ENCODE measurements around the gene SLC25A33. TPM values are rescaled to one million over a fixed set of nuclear protein-coding genes. Genes with fewer than 3 reads are reported as not detected.
"Not testable (repeated sequence)": the region's sequence is repeated elsewhere in the genome, so short reads cannot be mapped to it uniquely, and the experiment has no call there.

SLC25A33 gene
- total and polyA plus RNA-seq, 2 donors = 4.6 to 5.8 TPM

GRCh38 chr1:9569267-9569666 is 30.0 kb downstream of the SLC25A33 start:
- H3K9me3 ChIP-seq (ENCODE audit: control insufficient read depth in 2 of 2, insufficient read depth in 1 of 2, low read length in 1 of 2) = no peaks in the 10 kb centered on the region
- DNase-seq (ENCODE audit: low read depth in 6 of 9, low spot score in 9 of 9) = no peak
- no peak overlapping the region for H3K4me3 ChIP-seq (ENCODE audit: low read length in 2 of 2)
- WGBS = 97% methylated on average over 1 of the region's 1 CpG
- no peaks in the 10 kb centered on the region for H3K4me1 ChIP-seq (ENCODE audit: control insufficient read depth in 2 of 2, insufficient read depth in 2 of 2, low read length in 2 of 2)
- H3K27me3 ChIP-seq (ENCODE audit: control insufficient read depth in 2 of 2, insufficient read depth in 1 of 2, low read length in 1 of 2) = no peaks in the 10 kb centered on the region
- H3K27ac ChIP-seq (ENCODE audit: low read depth in 1 of 2, low read length in 1 of 2) = no peak overlapping the region
- peaks cover 11% of the 10 kb centered on the region in 2 donors for H3K36me3 ChIP-seq (ENCODE audit: control insufficient read depth in 2 of 2, insufficient read depth in 2 of 2, low read length in 1 of 2)

GRCh38 chr1:9570886-9571529 is 31.7 kb downstream of the SLC25A33 start:
- H3K36me3 ChIP-seq (ENCODE audit: control insufficient read depth in 2 of 2, insufficient read depth in 2 of 2, low read length in 1 of 2) = peaks cover 6 to 10% of the 10 kb centered on the region in 2 donors
- WGBS = 98% methylated on average over 16 of the region's 16 CpGs

GRCh38 chr1:9573723-9574122 is 34.5 kb downstream of the SLC25A33 start:
- Histone ChIP-seq H3K27me3 (ENCODE audit: control insufficient read depth in 2 of 2, insufficient read depth in 1 of 2, low read length in 1 of 2) (no peaks in the 10 kb centered on the region), H3K27ac (ENCODE audit: low read depth in 1 of 2, low read length in 1 of 2) (no peak overlapping the region), H3K9me3 (ENCODE audit: control insufficient read depth in 2 of 2, insufficient read depth in 1 of 2, low read length in 1 of 2) (no peaks in the 10 kb centered on the region), H3K36me3 (ENCODE audit: control insufficient read depth in 2 of 2, insufficient read depth in 2 of 2, low read length in 1 of 2) (peaks cover 8 to 19% of the 10 kb centered on the region in 2 donors), H3K4me1 (ENCODE audit: control insufficient read depth in 2 of 2, insufficient read depth in 2 of 2, low read length in 2 of 2) (no peaks in the 10 kb centered on the region), H3K4me3 (ENCODE audit: low read length in 2 of 2) (no peak overlapping the region)
- DNase-seq (ENCODE audit: low read depth in 6 of 9, low spot score in 9 of 9) = peak in 2 of 9 donors; percentile 48 to 70
- WGBS = 97% methylated on average over 2 of the region's 2 CpGs

More at GRCh38 chr1:9570886-9571529, 31.7 kb downstream of the SLC25A33 start:
- H3K27ac ChIP-seq (ENCODE audit: low read depth in 1 of 2, low read length in 1 of 2); H3K9me3 ChIP-seq (ENCODE audit: control insufficient read depth in 2 of 2, insufficient read depth in 1 of 2, low read length in 1 of 2); H3K4me3 ChIP-seq (ENCODE audit: low read length in 2 of 2); H3K27me3 ChIP-seq (ENCODE audit: control insufficient read depth in 2 of 2, insufficient read depth in 1 of 2, low read length in 1 of 2); H3K4me1 ChIP-seq (ENCODE audit: control insufficient read depth in 2 of 2, insufficient read depth in 2 of 2, low read length in 2 of 2); DNase-seq (ENCODE audit: low read depth in 6 of 9, low spot score in 9 of 9): not testable (repeated sequence)

GRCh38 chr1:9575486-9575885 is 36.2 kb downstream of the SLC25A33 start:
- Histone ChIP-seq H3K27ac (ENCODE audit: low read depth in 1 of 2, low read length in 1 of 2) (no peak overlapping the region), H3K4me3 (ENCODE audit: low read length in 2 of 2) (no peak overlapping the region), H3K4me1 (ENCODE audit: control insufficient read depth in 2 of 2, insufficient read depth in 2 of 2, low read length in 2 of 2) (no peaks in the 10 kb centered on the region), H3K36me3 (ENCODE audit: control insufficient read depth in 2 of 2, insufficient read depth in 2 of 2, low read length in 1 of 2) (peaks cover 20 to 32% of the 10 kb centered on the region in 2 donors), H3K27me3 (ENCODE audit: control insufficient read depth in 2 of 2, insufficient read depth in 1 of 2, low read length in 1 of 2) (no peaks in the 10 kb centered on the region), H3K9me3 (ENCODE audit: control insufficient read depth in 2 of 2, insufficient read depth in 1 of 2, low read length in 1 of 2) (no peaks in the 10 kb centered on the region)
- no peak for DNase-seq (ENCODE audit: low read depth in 6 of 9, low spot score in 9 of 9)
- 97% methylated on average over 6 of the region's 6 CpGs for WGBS

GRCh38 chr1:9576903-9577302 is 37.6 kb downstream of the SLC25A33 start:
- Histone ChIP-seq H3K4me1 (ENCODE audit: control insufficient read depth in 2 of 2, insufficient read depth in 2 of 2, low read length in 2 of 2) (no peaks in the 10 kb centered on the region), H3K4me3 (ENCODE audit: low read length in 2 of 2) (no peak overlapping the region), H3K27ac (ENCODE audit: low read depth in 1 of 2, low read length in 1 of 2) (no peak overlapping the region), H3K27me3 (ENCODE audit: control insufficient read depth in 2 of 2, insufficient read depth in 1 of 2, low read length in 1 of 2) (no peaks in the 10 kb centered on the region), H3K36me3 (ENCODE audit: control insufficient read depth in 2 of 2, insufficient read depth in 2 of 2, low read length in 1 of 2) (peaks cover 16 to 32% of the 10 kb centered on the region in 2 donors), H3K9me3 (ENCODE audit: control insufficient read depth in 2 of 2, insufficient read depth in 1 of 2, low read length in 1 of 2) (no peaks in the 10 kb centered on the region)
- DNase-seq (ENCODE audit: low read depth in 6 of 9, low spot score in 9 of 9) = no peak
- WGBS = over 99% methylated on average over 6 of the region's 6 CpGs

GRCh38 chr1:9577423-9577822 is 38.2 kb downstream of the SLC25A33 start:
- H3K4me3 ChIP-seq (ENCODE audit: low read length in 2 of 2) = no peak overlapping the region
- no peaks in the 10 kb centered on the region for H3K27me3 ChIP-seq (ENCODE audit: control insufficient read depth in 2 of 2, insufficient read depth in 1 of 2, low read length in 1 of 2)
- H3K36me3 ChIP-seq (ENCODE audit: control insufficient read depth in 2 of 2, insufficient read depth in 2 of 2, low read length in 1 of 2) = peaks cover 18 to 32% of the 10 kb centered on the region in 2 donors
- no peaks in the 10 kb centered on the region for H3K4me1 ChIP-seq (ENCODE audit: control insufficient read depth in 2 of 2, insufficient read depth in 2 of 2, low read length in 2 of 2)
- H3K9me3 ChIP-seq (ENCODE audit: control insufficient read depth in 2 of 2, insufficient read depth in 1 of 2, low read length in 1 of 2) = no peaks in the 10 kb centered on the region
- WGBS = over 99% methylated on average over 5 of the region's 5 CpGs
- no peak overlapping the region for H3K27ac ChIP-seq (ENCODE audit: low read depth in 1 of 2, low read length in 1 of 2)
- no peak for DNase-seq (ENCODE audit: low read depth in 6 of 9, low spot score in 9 of 9)

DNA sequence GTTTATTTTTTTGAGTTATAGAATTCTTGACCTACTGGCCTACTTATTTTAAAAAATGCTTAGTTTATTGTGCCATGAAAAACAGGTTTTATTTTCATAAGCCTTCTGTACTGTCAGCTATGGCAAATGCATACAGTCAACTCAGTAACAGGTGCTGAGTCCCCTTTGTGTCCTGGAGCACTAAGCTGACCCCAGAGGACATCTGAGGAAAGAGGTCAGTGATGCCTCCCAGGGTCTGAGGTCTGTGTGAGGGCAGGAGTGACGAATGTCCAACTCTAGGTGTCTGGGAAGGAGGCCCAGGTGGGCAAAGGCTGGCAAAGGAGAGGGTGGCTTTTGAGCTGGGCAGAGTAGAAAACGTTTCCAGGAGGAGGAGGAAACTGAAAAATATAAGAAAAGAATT is 41.7 kb downstream of the SLC25A33 start:
- Histone ChIP-seq H3K27me3 (ENCODE audit: control insufficient read depth in 2 of 2, insufficient read depth in 1 of 2, low read length in 1 of 2) (no peaks in the 10 kb centered on the region), H3K4me3 (ENCODE audit: low read length in 2 of 2) (no peak overlapping the region), H3K27ac (ENCODE audit: low read depth in 1 of 2, low read length in 1 of 2) (no peak overlapping the region), H3K9me3 (ENCODE audit: control insufficient read depth in 2 of 2, insufficient read depth in 1 of 2, low read length in 1 of 2) (no peaks in the 10 kb centered on the region), H3K36me3 (ENCODE audit: control insufficient read depth in 2 of 2, insufficient read depth in 2 of 2, low read length in 1 of 2) (peaks cover 18 to 28% of the 10 kb centered on the region in 2 donors), H3K4me1 (ENCODE audit: control insufficient read depth in 2 of 2, insufficient read depth in 2 of 2, low read length in 2 of 2) (no peaks in the 10 kb centered on the region)
- WGBS = 95% methylated on average over 2 of the region's 2 CpGs
- DNase-seq (ENCODE audit: low read depth in 6 of 9, low spot score in 9 of 9) = no peak

DNA sequence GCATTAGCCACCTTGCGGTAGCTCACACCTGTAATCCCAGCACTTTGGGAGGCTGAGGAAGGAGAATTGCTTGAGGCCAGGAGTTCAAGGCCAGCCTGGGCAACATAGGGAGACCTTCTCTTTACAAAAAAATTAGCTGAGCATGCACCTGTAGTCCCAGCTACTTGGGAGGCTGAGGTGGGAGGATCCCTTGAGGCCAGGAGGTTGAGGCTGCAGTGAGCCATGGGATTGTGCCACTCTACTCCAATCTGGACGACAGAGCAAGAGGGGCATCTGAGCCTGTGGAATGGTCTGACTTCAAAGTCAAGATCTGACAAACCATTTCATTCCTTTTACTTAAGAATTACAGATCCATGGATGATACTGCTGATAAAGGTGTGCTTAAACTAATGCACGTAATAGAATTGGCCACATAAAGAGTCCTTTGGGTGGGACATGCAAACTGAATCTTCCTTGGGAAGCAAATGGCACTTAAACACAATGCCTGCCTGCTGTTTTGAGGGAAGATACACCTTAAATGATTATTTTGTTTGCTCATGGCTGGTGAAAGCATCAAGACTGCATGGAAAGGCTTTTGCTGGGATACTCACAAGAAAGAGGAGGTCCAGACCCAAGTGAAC is 47.0 kb downstream of the SLC25A33 start:
- no peak for DNase-seq (ENCODE audit: low read depth in 6 of 9, low spot score in 9 of 9)

GRCh38 chr1:9588551-9589143 is 49.4 kb downstream of the SLC25A33 start, which contains the start of gene TMEM201:
Gene TMEM201, plus strand, starts transcription at chr1:9588911. Its CDS starts 20 bp downstream, at chr1:9588931.
- Histone ChIP-seq H3K27ac (ENCODE audit: low read depth in 1 of 2, low read length in 1 of 2) (peak within 1 kb of the TSS in 1 of 2 donors; percentile 53), H3K4me1 (ENCODE audit: control insufficient read depth in 2 of 2, insufficient read depth in 2 of 2, low read length in 2 of 2) (peaks cover 8 to 48% of the 10 kb centered on the region in 2 donors)
- WGBS = under 1% methylated on average over 94 of the region's 94 CpGs

More for the DNA sequence above, 47.0 kb downstream of the SLC25A33 start:
- Histone ChIP-seq H3K27me3 (ENCODE audit: control insufficient read depth in 2 of 2, insufficient read depth in 1 of 2, low read length in 1 of 2) (peaks cover 0 to 3% of the 10 kb centered on the region in 2 donors), H3K4me1 (ENCODE audit: control insufficient read depth in 2 of 2, insufficient read depth in 2 of 2, low read length in 2 of 2) (peaks cover 3 to 25% of the 10 kb centered on the region in 2 donors), H3K36me3 (ENCODE audit: control insufficient read depth in 2 of 2, insufficient read depth in 2 of 2, low read length in 1 of 2) (peaks cover 0 to 6% of the 10 kb centered on the region in 2 donors), H3K4me3 (ENCODE audit: low read length in 2 of 2) (no peak overlapping the region), H3K9me3 (ENCODE audit: control insufficient read depth in 2 of 2, insufficient read depth in 1 of 2, low read length in 1 of 2) (no peaks in the 10 kb centered on the region), H3K27ac (ENCODE audit: low read depth in 1 of 2, low read length in 1 of 2) (no peak overlapping the region)
- WGBS = over 99% methylated on average over 3 of the region's 3 CpGs

More at GRCh38 chr1:9588551-9589143, 49.4 kb downstream of the SLC25A33 start, which contains the start of gene TMEM201:
- peak; percentile 69 to 96 (median 90) for DNase-seq (ENCODE audit: low read depth in 6 of 9, low spot score in 9 of 9)
- H3K4me3 ChIP-seq (ENCODE audit: low read length in 2 of 2) = peak within 1 kb of the TSS; percentile 64 to 80
- no peaks in the 10 kb centered on the region for H3K9me3 ChIP-seq (ENCODE audit: control insufficient read depth in 2 of 2, insufficient read depth in 1 of 2, low read length in 1 of 2)
- H3K36me3 ChIP-seq (ENCODE audit: control insufficient read depth in 2 of 2, insufficient read depth in 2 of 2, low read length in 1 of 2) = peaks cover 0 to 2% of the 10 kb centered on the region in 2 donors
- H3K27me3 ChIP-seq (ENCODE audit: control insufficient read depth in 2 of 2, insufficient read depth in 1 of 2, low read length in 1 of 2) = peaks cover 0 to 3% of the 10 kb centered on the region in 2 donors
